Measurements from ENCODE around the gene PCCA. TPM values are rescaled to one million over a fixed set of nuclear protein-coding genes. Genes with fewer than 3 reads are reported as not detected.

The PCCA gene
- polyA plus RNA-seq, 1 experiment: 3.0 TPM

GRCh38 chr13:100460266-100460665, 371.4 kb downstream of the PCCA start:
- ChIA-PET CTCF (no interaction called here), POLR2A (no interaction called here)
- no peak for TF ChIP-seq CTCF (IDR thresholded peaks at IDR 0.05; ENCODE audit: insufficient read depth, low read depth, low read length)
- DNase-seq (ENCODE audit: low read depth): no peak
- Histone ChIP-seq H3K36me3 (ENCODE audit: control insufficient read depth, insufficient read depth, low read length) (no peaks in the 10 kb centered on the region), H3K27me3 (ENCODE audit: control insufficient read depth, insufficient read depth, low read length) (no peaks in the 10 kb centered on the region), H3K4me3 (ENCODE audit: low read depth, low read length) (no peak overlapping the region)

- Histone ChIP-seq H3K36me3 (ENCODE audit: control insufficient read depth, insufficient read depth, low read length) (no peaks in the 10 kb centered on the region), H3K4me3 (ENCODE audit: low read depth, low read length) (no peak overlapping the region), H3K27me3 (ENCODE audit: control insufficient read depth, insufficient read depth, low read length) (no peaks in the 10 kb centered on the region)
- POLR2A ChIA-PET: no interaction called here
- TF ChIP-seq CTCF (IDR thresholded peaks at IDR 0.05; ENCODE audit: insufficient read depth, low read depth, low read length): no peak
- CTCF ChIA-PET: no interaction called here
- DNase-seq (ENCODE audit: low read depth): no peak
Observed at GRCh38 chr13:100460791-100461190, 371.9 kb downstream of the PCCA start.

DNA sequence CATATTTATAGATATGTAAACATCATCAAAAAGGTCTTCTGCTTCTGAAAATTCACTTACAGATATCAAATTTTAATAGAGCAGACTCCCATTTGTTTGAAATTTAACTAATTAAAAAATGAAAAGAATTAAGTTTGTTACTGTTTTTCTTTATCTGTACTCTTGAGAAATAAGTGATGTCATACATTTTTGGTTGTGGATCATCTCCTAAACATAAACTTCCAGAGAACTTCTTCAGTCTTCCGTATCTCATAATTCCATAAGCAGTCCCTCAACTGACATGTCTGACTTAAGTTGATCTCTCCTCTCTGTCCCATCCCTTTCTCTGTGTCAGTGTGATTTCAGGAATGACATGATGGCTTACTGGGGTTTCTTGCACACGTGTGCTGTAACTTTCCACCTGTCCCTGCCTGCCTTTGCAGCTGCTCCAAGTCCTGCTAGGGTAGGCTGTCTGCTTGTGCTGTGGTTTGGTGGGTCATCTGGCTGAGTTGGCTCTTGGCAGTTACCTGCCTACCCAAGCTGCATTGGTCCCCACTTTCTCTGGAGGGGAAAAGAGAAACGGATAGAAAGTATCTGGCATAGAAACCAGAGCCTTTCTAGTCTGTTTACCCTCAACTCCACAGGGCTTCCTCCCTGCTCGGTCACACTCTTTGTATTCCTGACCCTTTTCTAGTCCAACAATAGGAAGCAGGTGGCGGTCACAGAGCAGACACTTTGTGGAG, 372.6 kb downstream of the PCCA start:
- H3K36me3 ChIP-seq (ENCODE audit: control insufficient read depth, insufficient read depth, low read length): no peaks in the 10 kb centered on the region
- ChIA-PET POLR2A (no interaction called here), CTCF (no interaction called here)
- no peak overlapping the region for H3K4me3 ChIP-seq (ENCODE audit: low read depth, low read length)
- no peak for DNase-seq (ENCODE audit: low read depth)
- H3K27me3 ChIP-seq (ENCODE audit: control insufficient read depth, insufficient read depth, low read length): no peaks in the 10 kb centered on the region
- no peak for TF ChIP-seq CTCF (IDR thresholded peaks at IDR 0.05; ENCODE audit: insufficient read depth, low read depth, low read length)

GRCh38 chr13:100464006-100464405, 375.1 kb downstream of the PCCA start:
- TF ChIP-seq CTCF (IDR thresholded peaks at IDR 0.05; ENCODE audit: insufficient read depth, low read depth, low read length): no peak
- POLR2A ChIA-PET: no interaction called here
- Histone ChIP-seq H3K36me3 (ENCODE audit: control insufficient read depth, insufficient read depth, low read length) (no peaks in the 10 kb centered on the region), H3K27me3 (ENCODE audit: control insufficient read depth, insufficient read depth, low read length) (no peaks in the 10 kb centered on the region), H3K4me3 (ENCODE audit: low read depth, low read length) (no peak overlapping the region)
- DNase-seq (ENCODE audit: low read depth): no peak
- CTCF ChIA-PET: no interaction called here

DNA sequence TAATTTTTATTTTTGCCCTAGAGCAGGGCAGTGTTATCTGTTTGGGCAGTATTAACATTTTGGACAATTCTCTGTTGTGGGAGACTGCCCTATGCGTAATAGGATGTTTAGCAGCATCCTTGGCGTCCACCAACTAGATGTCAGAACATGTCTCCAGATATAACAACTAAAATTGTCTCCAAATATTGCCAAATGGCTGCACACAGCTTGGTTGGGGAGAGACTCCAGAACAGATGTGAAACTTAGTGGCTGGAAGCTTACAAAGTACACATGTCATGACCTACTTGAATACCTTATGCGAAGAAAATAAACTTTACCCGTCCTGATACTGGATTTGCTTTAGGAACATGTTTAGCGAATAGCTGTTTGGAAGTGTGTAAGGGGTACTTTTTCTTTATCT, 376.7 kb downstream of the PCCA start:
- no peak for TF ChIP-seq CTCF (IDR thresholded peaks at IDR 0.05; ENCODE audit: insufficient read depth, low read depth, low read length)
- Histone ChIP-seq H3K36me3 (ENCODE audit: control insufficient read depth, insufficient read depth, low read length) (no peaks in the 10 kb centered on the region), H3K4me3 (ENCODE audit: low read depth, low read length) (no peak overlapping the region), H3K27me3 (ENCODE audit: control insufficient read depth, insufficient read depth, low read length) (no peaks in the 10 kb centered on the region)
- ChIA-PET CTCF (interaction anchor here (1.0 kb wide), 1 partner anchor 10 kb away, joined by 3 read pairs; no protein-coding TSS in a partner anchor), POLR2A (no interaction called here)
- no peak for DNase-seq (ENCODE audit: low read depth)
